Right lobe of liver (tissue), 6 donors: ENCODE measurements around the gene TMEM140. TPM values are rescaled to one million over a fixed set of nuclear protein-coding genes. Genes with fewer than 3 reads are reported as not detected.

Source experiments
- ATAC-seq, 4 donors: fragments of 200-7000 bp; cut with Tn5 transposase; one replicate each; pipeline ENCODE4 v1.9.1; 2020; ENCODE audit warnings: mild to moderate bottlenecking in 4 of 4, moderate library complexity in 4 of 4
- DNase-seq, 3 donors: peaks; one replicate each; pipeline ENCODE4 v3.0.0-alpha.2; 2020
- H3K27ac ChIP-seq, 3 donors: fragments of 200-600 bp; one replicate each; pipeline ENCODE4 v1.8.0; 2022
- H3K27me3 ChIP-seq, 2 donors: fragments of 200-600 bp; one replicate each; pipeline ENCODE4 v1.8.0; 2022
- H3K36me3 ChIP-seq, 4 donors: fragments of 200-600 bp; sonication (generic) in 1 of 4; one replicate each; pipeline versions ENCODE4 v1.5.1 to v1.8.0; 2017 to 2022; ENCODE audit warnings: control low read depth in 1 of 4
- H3K4me1 ChIP-seq, 4 donors: fragments of 200-600 bp; sonication (generic) in 1 of 4; one replicate each; pipeline versions ENCODE4 v1.5.1 to v1.8.0; 2017 to 2022; ENCODE audit warnings: control low read depth in 1 of 4
- H3K4me3 ChIP-seq, 3 donors: fragments of 200-600 bp; one replicate each; pipeline ENCODE4 v1.8.0; 2022
- H3K9me3 ChIP-seq, 4 donors: fragments of 200-600 bp; sonication (generic) in 1 of 4; one replicate each; pipeline versions ENCODE4 v1.5.1 to v1.8.0; 2017 to 2022; ENCODE audit warnings: control low read depth in 1 of 4
- CTCF ChIP-seq, 4 donors: fragments of 200-600 bp in 3 of 4; fragments of 450-650 bp in 1 of 4; IDR thresholded peaks; one replicate each; pipeline versions ENCODE4 v1.5.1 to v1.8.0; 2016 to 2022; ENCODE audit warnings: antibody characterized with exemption in 4 of 4, mild to moderate bottlenecking in 2 of 4
- POLR2A ChIP-seq: fragments of 450-650 bp; IDR thresholded peaks from one replicate; pipeline ENCODE4 v1.6.1; 2017; ENCODE audit warnings: antibody characterized with exemption, mild to moderate bottlenecking
- WGBS: methylation state at CpG from one replicate; pipeline ENCODE4 v1.1.6; 2018; ENCODE audit warnings: low coverage, low lambda C conversion rate; ENCODE audit not compliant: insufficient coverage; ENCODE audit errors: missing lambda C conversion rate; 5-methylcytosine and 5-hydroxymethylcytosine counted together
- intact Hi-C, 2 donors: fragments of 100-400 bp; cut with DNase I; formaldehyde crosslinking; loops; one replicate each; pipeline versions ENCODE4 v1.11.2 to v1.14.1; 2022
- total RNA-seq, 6 experiments: library from RNA; depleted of rRNA in 2 of 6; stranded (reverse); fragments of >200 nt in 2 of 6; fragmentation: NEBNext Ultra II Directional in 3 of 6; extraction: Animal tissue kit (Norgen Biotek cat#: 25700) in 3 of 6; gene quantifications; one replicate each; pipeline versions ENCODE4 v1.1.0 to v1.2.4, GENCODE V29; 2016 to 2023
- donor health status: DM: no; HTN: yes; CAD: no.
- donor health status: DM: no; HTN: no; CAD: no.
- donor health status: DM: no; HTN: no; CAD: no.
- donor health status: DM: no; HTN: yes; CAD: no.
- donor health status: DM: no; HTN: yes; CAD: no.

Gene TMEM140
- total RNA-seq, 6 experiments from 2014 or later, result 31.2 to 58.9 (median 37.4) TPM

GRCh38 chr7:135204341-135204749 lies 56.5 kb downstream of the TMEM140 start:
- TF ChIP-seq POLR2A (no peak), CTCF (IDR thresholded peaks at IDR 0.05) (no peak)
- no peaks in the 10 kb centered on the region for H3K27me3 ChIP-seq
- peaks cover 0 to 25% (median 2%) of the 10 kb centered on the region in 4 donors for H3K4me1 ChIP-seq
- intact Hi-C loops, result no loop called here
- DNase-seq (no peak), ATAC-seq (peak in 1 of 4 donors; percentile 30)
- 88% methylated on average over 2 of the region's 6 CpGs for WGBS
- H3K36me3 ChIP-seq, result peaks cover 0 to 36% (median 6%) of the 10 kb centered on the region in 4 donors
- H3K4me3 ChIP-seq, result no peak overlapping the region
- H3K27ac ChIP-seq, result no peak overlapping the region
- no peaks in the 10 kb centered on the region for H3K9me3 ChIP-seq

- Histone ChIP-seq H3K9me3 (no peaks in the 10 kb centered on the region), H3K36me3 (peaks cover 0 to 36% (median 6%) of the 10 kb centered on the region in 4 donors), H3K4me3 (no peak overlapping the region), H3K27ac (no peak overlapping the region), H3K27me3 (no peaks in the 10 kb centered on the region), H3K4me1 (peaks cover 0 to 25% (median 3%) of the 10 kb centered on the region in 4 donors)
- ATAC-seq (no peak), DNase-seq (no peak)
- intact Hi-C loops, result no loop called here
- TF ChIP-seq CTCF (IDR thresholded peaks at IDR 0.05) (no peak), POLR2A (no peak)
- 95% methylated on average over 5 of the region's 5 CpGs for WGBS
Observed at GRCh38 chr7:135204876-135205275, 57.0 kb downstream of the TMEM140 start.

GRCh38 chr7:135205850-135206249 lies 58.0 kb downstream of the TMEM140 start:
- no peak overlapping the region for H3K4me3 ChIP-seq
- peaks cover 0 to 30% (median 7%) of the 10 kb centered on the region in 4 donors for H3K4me1 ChIP-seq
- WGBS, result 85% methylated on average over 8 of the region's 8 CpGs
- H3K36me3 ChIP-seq, result peaks cover 0 to 36% (median 2%) of the 10 kb centered on the region in 4 donors
- TF ChIP-seq POLR2A (no peak), CTCF (IDR thresholded peaks at IDR 0.05) (no peak)
- intact Hi-C loops, result no loop called here
- no peak overlapping the region for H3K27ac ChIP-seq
- ATAC-seq, result no peak
- H3K9me3 ChIP-seq, result no peaks in the 10 kb centered on the region
- no peak for DNase-seq
- H3K27me3 ChIP-seq, result no peaks in the 10 kb centered on the region

- Histone ChIP-seq H3K9me3 (no peaks in the 10 kb centered on the region), H3K4me1 (peaks cover 0 to 30% (median 7%) of the 10 kb centered on the region in 4 donors), H3K36me3 (peaks cover 0 to 29% (median 2%) of the 10 kb centered on the region in 4 donors), H3K4me3 (no peak overlapping the region), H3K27ac (peak overlapping the region in 1 of 3 donors; percentile 59), H3K27me3 (no peaks in the 10 kb centered on the region)
- 25% methylated on average over 4 of the region's 7 CpGs for WGBS
- intact Hi-C loops, result no loop called here
- TF ChIP-seq POLR2A, result no peak
- no peak for TF ChIP-seq CTCF (IDR thresholded peaks at IDR 0.05)
- ATAC-seq, result peak in 1 of 4 donors; percentile 5
- no peak for DNase-seq
Observed at GRCh38 chr7:135206941-135207391, 59.1 kb downstream of the TMEM140 start.
